Natural killer cell (primary cell): ENCODE results near the gene SND1. TPM values are rescaled to one million over a fixed set of nuclear protein-coding genes. Genes with fewer than 3 reads are reported as not detected.

Experiments
- ATAC-seq, 3 donors: fragments of 150-1000 bp in 2 of 3; fragments of 200-7000 bp in 1 of 3; cut with Tn5 transposase; 1 replicate in 1 of 3; 2 replicates in 2 of 3; pipeline ENCODE4 v1.10.0; 2021; ENCODE audit warnings: mild to moderate bottlenecking in 2 of 3, moderate library complexity in 2 of 3
- DNase-seq, 2 donors: peaks; one replicate each; pipeline versions ENCODE4 v3.0.0 to v3.0.0-alpha.2; 2013 to 2021; ENCODE audit warnings: mixed read lengths in 1 of 2
- H3K27ac ChIP-seq: one replicate; pipeline ENCODE4 v1.5.1; 2013; ENCODE audit warnings: mild to moderate bottlenecking, low read length
- H3K27me3 ChIP-seq: one replicate; pipeline ENCODE4 v1.6.1; 2013; ENCODE audit warnings: low read length; ENCODE audit not compliant: control insufficient read depth, insufficient read depth
- H3K36me3 ChIP-seq: one replicate; pipeline ENCODE4 v1.6.1; 2013; ENCODE audit warnings: low read length; ENCODE audit not compliant: control insufficient read depth, insufficient read depth
- H3K4me1 ChIP-seq: one replicate; pipeline ENCODE4 v1.6.1; 2013; ENCODE audit warnings: low read length; ENCODE audit not compliant: control insufficient read depth, insufficient read depth
- H3K4me3 ChIP-seq: one replicate; pipeline ENCODE4 v1.5.1; 2013; ENCODE audit warnings: low read length
- H3K9me3 ChIP-seq: one replicate; pipeline ENCODE4 v1.6.1; 2013; ENCODE audit warnings: low read length; ENCODE audit not compliant: control insufficient read depth, insufficient read depth
- H3K27ac Mint-ChIP-seq, 2 donors: one replicate each; pipeline ENCODE4 v1.8.0; 2022; ENCODE audit warnings: mild to moderate bottlenecking in 2 of 2, mixed read lengths in 2 of 2, moderate library complexity in 1 of 2
- H3K27me3 Mint-ChIP-seq, 2 donors: one replicate each; pipeline ENCODE4 v1.8.0; 2022; ENCODE audit warnings: low read depth in 2 of 2, mixed read lengths in 2 of 2
- H3K36me3 Mint-ChIP-seq: one replicate; pipeline ENCODE4 v1.8.0; 2022; ENCODE audit warnings: mixed read lengths
- H3K4me1 Mint-ChIP-seq, 2 donors: one replicate each; pipeline ENCODE4 v1.8.0; 2022; ENCODE audit warnings: mixed read lengths in 2 of 2
- H3K4me3 Mint-ChIP-seq: one replicate; pipeline ENCODE4 v1.8.0; 2022; ENCODE audit warnings: mild to moderate bottlenecking, moderate library complexity, mixed read lengths
- H3K9me3 Mint-ChIP-seq, 2 donors: one replicate each; pipeline ENCODE4 v1.8.0; 2022; ENCODE audit warnings: mixed read lengths in 2 of 2
- WGBS: methylation state at CpG from one replicate; pipeline ENCODE4 v1.1.7; 2013; ENCODE audit warnings: missing lambda C conversion rate; ENCODE audit not compliant: insufficient coverage; 5-methylcytosine and 5-hydroxymethylcytosine counted together
- intact Hi-C: fragments of 100-400 bp; cut with micrococcal nuclease; formaldehyde crosslinking; loops from one replicate; pipeline ENCODE4 v1.14.2; 2022
- total RNA-seq, 4 donors: library from RNA; stranded (reverse); fragments of 120-200 nt in 1 of 4; gene quantifications; one replicate each; pipeline versions ENCODE4 v1.2.3 to v1.2.4, GENCODE V29; 2013 to 2022
- TF ChIP-seq, protein P1 (sequence below): fragments of 200-600 bp; IDR thresholded peaks from one replicate; pipeline ENCODE4 v1.8.0; 2022; ENCODE audit warnings: antibody characterized with exemption

SND1 gene
- total RNA-seq, 3 donors from 2014 or later (not counting 1 experiment from before 2014, with no cell fraction given), result 149 to 188 (median 149) TPM

DNA sequence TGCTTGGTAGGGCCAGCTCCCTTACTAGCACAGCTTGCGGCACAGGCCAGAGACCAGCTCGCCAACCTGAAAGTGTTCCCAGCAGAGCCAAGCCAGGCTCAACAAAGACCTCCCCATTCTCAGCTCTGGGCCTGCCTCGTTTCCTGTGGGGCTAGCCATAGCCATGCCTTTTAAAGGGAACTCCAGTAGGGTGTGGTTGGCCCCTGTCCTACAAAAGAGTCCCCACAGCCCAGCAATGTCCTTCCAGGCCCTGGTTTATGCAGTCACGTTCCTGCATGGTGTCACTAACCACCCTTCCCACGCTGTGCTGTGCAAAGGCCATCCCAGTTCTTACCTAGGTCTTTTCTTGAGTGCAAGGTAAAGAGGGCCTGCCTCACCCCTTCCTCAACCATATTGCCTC lies 467.0 kb downstream of the SND1 start:
- no peak overlapping the region for H3K4me3 Mint-ChIP-seq
- 86% methylated on average over 5 of the region's 5 CpGs for WGBS
- no peaks in the 10 kb centered on the region for H3K36me3 Mint-ChIP-seq
- TF ChIP-seq, protein P1, sequence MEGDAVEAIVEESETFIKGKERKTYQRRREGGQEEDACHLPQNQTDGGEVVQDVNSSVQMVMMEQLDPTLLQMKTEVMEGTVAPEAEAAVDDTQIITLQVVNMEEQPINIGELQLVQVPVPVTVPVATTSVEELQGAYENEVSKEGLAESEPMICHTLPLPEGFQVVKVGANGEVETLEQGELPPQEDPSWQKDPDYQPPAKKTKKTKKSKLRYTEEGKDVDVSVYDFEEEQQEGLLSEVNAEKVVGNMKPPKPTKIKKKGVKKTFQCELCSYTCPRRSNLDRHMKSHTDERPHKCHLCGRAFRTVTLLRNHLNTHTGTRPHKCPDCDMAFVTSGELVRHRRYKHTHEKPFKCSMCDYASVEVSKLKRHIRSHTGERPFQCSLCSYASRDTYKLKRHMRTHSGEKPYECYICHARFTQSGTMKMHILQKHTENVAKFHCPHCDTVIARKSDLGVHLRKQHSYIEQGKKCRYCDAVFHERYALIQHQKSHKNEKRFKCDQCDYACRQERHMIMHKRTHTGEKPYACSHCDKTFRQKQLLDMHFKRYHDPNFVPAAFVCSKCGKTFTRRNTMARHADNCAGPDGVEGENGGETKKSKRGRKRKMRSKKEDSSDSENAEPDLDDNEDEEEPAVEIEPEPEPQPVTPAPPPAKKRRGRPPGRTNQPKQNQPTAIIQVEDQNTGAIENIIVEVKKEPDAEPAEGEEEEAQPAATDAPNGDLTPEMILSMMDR, result no peak
- no peaks in the 10 kb centered on the region for H3K9me3 Mint-ChIP-seq
- H3K4me1 Mint-ChIP-seq, result no peaks in the 10 kb centered on the region
- peaks cover 4 to 7% of the 10 kb centered on the region in 2 donors for H3K27me3 Mint-ChIP-seq
- no peaks in the 10 kb centered on the region for H3K36me3 ChIP-seq
- intact Hi-C loops, result no loop called here
- no peaks in the 10 kb centered on the region for H3K4me1 ChIP-seq
- ATAC-seq, result no peak
- no peaks in the 10 kb centered on the region for H3K9me3 ChIP-seq
- H3K4me3 ChIP-seq, result no peak overlapping the region
- no peak overlapping the region for H3K27ac ChIP-seq
- no peak for DNase-seq
- H3K27ac Mint-ChIP-seq, result no peak overlapping the region
- H3K27me3 ChIP-seq, result no peaks in the 10 kb centered on the region

GRCh38 chr7:128120116-128120515 lies 468.1 kb downstream of the SND1 start:
- no peak overlapping the region for H3K4me3 Mint-ChIP-seq
- TF ChIP-seq, protein P1, result no peak
- no peaks in the 10 kb centered on the region for H3K9me3 Mint-ChIP-seq
- no peak overlapping the region for H3K27ac Mint-ChIP-seq
- Histone ChIP-seq H3K27me3 (no peaks in the 10 kb centered on the region), H3K4me3 (no peak overlapping the region), H3K9me3 (no peaks in the 10 kb centered on the region), H3K36me3 (no peaks in the 10 kb centered on the region), H3K27ac (no peak overlapping the region), H3K4me1 (no peaks in the 10 kb centered on the region)
- ATAC-seq (no peak), DNase-seq (no peak)
- peaks cover 0 to 7% of the 10 kb centered on the region in 2 donors for H3K27me3 Mint-ChIP-seq
- 95% methylated on average over 7 of the region's 7 CpGs for WGBS
- intact Hi-C loops, result no loop called here
- no peaks in the 10 kb centered on the region for H3K36me3 Mint-ChIP-seq
- H3K4me1 Mint-ChIP-seq, result peaks cover 6% of the 10 kb centered on the region in 2 donors

DNA sequence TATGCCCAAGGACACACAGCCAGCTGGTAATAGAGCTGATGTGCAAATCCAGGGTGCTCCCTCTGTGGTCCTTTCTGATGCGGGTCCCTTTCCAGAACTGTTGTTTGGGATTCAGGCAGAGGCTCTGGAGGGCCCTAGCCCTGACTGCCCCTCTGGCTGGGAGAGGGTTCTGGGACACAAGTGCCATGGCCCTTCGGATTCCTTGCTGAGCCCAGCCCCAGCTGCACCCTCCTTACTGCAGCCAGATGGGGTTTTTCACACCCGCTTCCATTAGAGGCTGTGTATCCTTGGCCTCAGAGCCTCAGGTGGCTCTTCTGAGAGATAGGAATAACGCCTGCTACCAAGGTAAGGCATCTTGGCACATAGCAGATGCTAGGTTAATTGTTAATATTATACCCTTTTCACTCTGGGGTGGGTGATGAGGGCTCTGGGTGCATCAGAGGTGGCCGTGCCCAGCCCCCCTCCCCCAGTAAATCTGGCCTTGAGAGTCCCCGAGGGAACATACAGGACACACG lies 469.0 kb downstream of the SND1 start:
- Histone ChIP-seq H3K27ac (no peak overlapping the region), H3K9me3 (no peaks in the 10 kb centered on the region), H3K27me3 (no peaks in the 10 kb centered on the region), H3K4me3 (no peak overlapping the region), H3K36me3 (no peaks in the 10 kb centered on the region), H3K4me1 (no peaks in the 10 kb centered on the region)
- Mint-ChIP-seq H3K4me1 (peaks cover 7 to 8% of the 10 kb centered on the region in 2 donors), H3K4me3 (no peak overlapping the region), H3K27me3 (peaks cover 0 to 3% of the 10 kb centered on the region in 2 donors), H3K9me3 (no peaks in the 10 kb centered on the region), H3K27ac (no peak overlapping the region), H3K36me3 (no peaks in the 10 kb centered on the region)
- intact Hi-C loops, result no loop called here
- WGBS, result 78% methylated on average over 7 of the region's 7 CpGs
- TF ChIP-seq, protein P1, result no peak
- DNase-seq, result no peak
- ATAC-seq, result no peak
